Endothelial cell of umbilical vein (primary cell): ENCODE results near the gene OR13C4. TPM values are rescaled to one million over a fixed set of nuclear protein-coding genes. Genes with fewer than 3 reads are reported as not detected.

Experiments used
- BruUV-seq: library from RNA; stranded (reverse); fragments of 400-500 nt; replicated peaks from 2 replicates; lab custom pipeline; 2021; lab: Mats Ljungman, UMichigan
- CTCF ChIA-PET: fragments of 300-600, 350-600 bp; sonication (Branson Sonifier 250); formaldehyde crosslinking; loops from one replicate; lab custom pipeline; 2021; ENCODE audit warnings: antibody characterized with exemption, inconsistent platforms; lab: Charles Lee
- POLR2A ChIA-PET: fragments of 300-600, 350-600 bp; sonication (Branson Sonifier 250); formaldehyde crosslinking; loops from one replicate; lab custom pipeline; 2021; ENCODE audit warnings: antibody characterized with exemption, inconsistent platforms; lab: Charles Lee
- DNase-seq: peaks from one replicate; pipeline ENCODE4 v3.0.0-alpha.2; 2011; ENCODE audit warnings: low read depth, low spot score
- FAIRE-seq: peaks from 2 replicates; lab custom pipeline; 2011; peaks lifted over from hg19 to GRCh38; lab: Jason Lieb, UNC
- H2AFZ ChIP-seq: 2 replicates; pipeline ENCODE4 v1.6.0; 2012; ENCODE audit warnings: low read depth, low read length, control low read depth, inconsistent platforms
- H3K27ac ChIP-seq: 2 replicates; pipeline ENCODE4 v1.5.1; 2011; ENCODE audit warnings: low read depth, mild to moderate bottlenecking, control low read depth, low read length, moderate library complexity; ENCODE audit not compliant: insufficient read depth
- H3K27me3 ChIP-seq, 2 experiments: 2 replicates each; pipeline versions ENCODE4 v1.6.0 to v1.6.1; 2011; ENCODE audit warnings: low read length in 2 of 2, mixed read lengths in 1 of 2; ENCODE audit not compliant: control insufficient read depth in 2 of 2, insufficient read depth in 2 of 2
- H3K36me3 ChIP-seq, 2 experiments: 2 replicates in 1 of 2; 3 replicates in 1 of 2; pipeline ENCODE4 v1.5.1; 2011; ENCODE audit warnings: low read length in 2 of 2, mild to moderate bottlenecking in 1 of 2, moderate library complexity in 1 of 2; ENCODE audit not compliant: control insufficient read depth in 2 of 2, insufficient read depth in 2 of 2; ENCODE audit errors: extremely low read depth in 1 of 2
- H3K4me1 ChIP-seq: 3 replicates; pipeline ENCODE4 v1.5.1; 2011; ENCODE audit warnings: mild to moderate bottlenecking, low read length; ENCODE audit not compliant: control insufficient read depth, insufficient read depth; ENCODE audit errors: extremely low read depth
- H3K4me2 ChIP-seq: 2 replicates; pipeline ENCODE4 v1.6.1; 2011; ENCODE audit warnings: low read length, control low read depth, mixed read lengths; ENCODE audit not compliant: insufficient read depth
- H3K4me3 ChIP-seq, 3 experiments: fragments of 200-600 bp in 1 of 3; sonication (generic), shearing (Covaris generic) in 1 of 3; replicated peaks in 1 of 3; 2 replicates each; pipeline ENCODE4 v1.5.1; 2011 to 2016; ENCODE audit warnings: control low read depth in 3 of 3, low read length in 3 of 3, mild to moderate bottlenecking in 2 of 3, inconsistent platforms in 1 of 3, low read depth in 1 of 3, moderate library complexity in 1 of 3; ENCODE audit not compliant: insufficient read depth in 1 of 3
- H3K79me2 ChIP-seq: 2 replicates; pipeline ENCODE4 v1.6.0; 2012; ENCODE audit warnings: low read length, inconsistent platforms; ENCODE audit not compliant: control insufficient read depth, insufficient read depth
- H3K9ac ChIP-seq: replicated peaks from 2 replicates; pipeline ENCODE3; 2011; ENCODE audit warnings: low read length, control low read depth; ENCODE audit not compliant: insufficient read depth; ENCODE audit errors: extremely low read depth
- H3K9me1 ChIP-seq: replicated peaks from 3 replicates; pipeline ENCODE4 v1.6.0; 2011; ENCODE audit warnings: mild to moderate bottlenecking, low read length; ENCODE audit not compliant: control insufficient read depth, insufficient read depth; ENCODE audit errors: extremely low read depth
- H3K9me3 ChIP-seq: replicated peaks from 2 replicates; pipeline ENCODE4 v1.5.1; 2012; ENCODE audit warnings: low read length, inconsistent platforms; ENCODE audit not compliant: control insufficient read depth, insufficient read depth
- H4K20me1 ChIP-seq: replicated peaks from 2 replicates; pipeline ENCODE3; 2011; ENCODE audit warnings: mild to moderate bottlenecking, low read length; ENCODE audit not compliant: control insufficient read depth, insufficient read depth; ENCODE audit errors: extremely low read depth
- EZH2 ChIP-seq: IDR thresholded peaks from 2 replicates; pipeline ENCODE4 v1.6.1; 2012; ENCODE audit warnings: borderline replicate concordance, low read depth, mild to moderate bottlenecking, moderate library complexity, low read length, inconsistent platforms; ENCODE audit not compliant: severe bottlenecking
- FOS ChIP-seq: IDR thresholded peaks from 2 replicates; pipeline ENCODE4 v1.6.1; 2011; ENCODE audit warnings: mild to moderate bottlenecking, low read length, moderate library complexity, borderline replicate concordance; ENCODE audit not compliant: insufficient read depth
- GATA2 ChIP-seq: IDR thresholded peaks from 2 replicates; pipeline ENCODE4 v1.7.0; 2011; ENCODE audit warnings: low read depth, mild to moderate bottlenecking, moderate library complexity, mixed read lengths, low read length; ENCODE audit not compliant: insufficient read length, insufficient read depth
- MYC ChIP-seq: IDR thresholded peaks from one replicate; pipeline ENCODE4 v1.6.1; 2011; ENCODE audit warnings: mild to moderate bottlenecking, low read depth, low read length
- POLR2A ChIP-seq: IDR thresholded peaks from 2 replicates; pipeline ENCODE4 v1.6.1; 2012; ENCODE audit warnings: low read depth, mild to moderate bottlenecking, control low read depth, low read length
- POLR2AphosphoS5 ChIP-seq: IDR thresholded peaks from 2 replicates; pipeline ENCODE4 v1.6.1; 2012; ENCODE audit warnings: low read depth, mild to moderate bottlenecking, control low read depth, low read length, moderate library complexity; ENCODE audit not compliant: insufficient read depth
- dilution Hi-C: fragments of 300-500 bp; cut with MboI; formaldehyde crosslinking; loops from one replicate; pipeline ENCODE4 v1.15.0; 2019; ENCODE audit warnings: low sequenced_read_pairs; ENCODE audit not compliant: extremely low pct_ligation_motif_present
- intact Hi-C: fragments of 100-400 bp; cut with micrococcal nuclease; formaldehyde crosslinking; loops from one replicate; pipeline ENCODE4 v1.10.0; 2022
- polyA plus RNA-seq, 4 experiments: library from polyadenylated mRNA; depleted of rRNA in 3 of 4; stranded (reverse) in 3 of 4; unstranded in 1 of 4; fragments of >200 nt; gene quantifications; 2 replicates each; pipeline versions ENCODE4 v1.2.1 to v1.2.3, GENCODE V29; 2011 to 2012; ENCODE audit warnings: missing spikeins in 1 of 4
- total RNA-seq: library from RNA; stranded (reverse); gene quantifications from 2 replicates; pipeline ENCODE4 v1.2.3, GENCODE V29; 2021
- TF ChIP-seq, protein P1 (sequence below): IDR thresholded peaks from 2 replicates; pipeline ENCODE4 v1.6.1; 2011; ENCODE audit not compliant: insufficient read depth, insufficient read length
- TF ChIP-seq, protein P2 (sequence below), 2 donors: IDR thresholded peaks; 1 replicate in 1 of 2; 2 replicates in 1 of 2; pipeline ENCODE4 v1.5.1; 2011; ENCODE audit warnings: low read length in 2 of 2, mild to moderate bottlenecking in 2 of 2, moderate library complexity in 2 of 2, control low read depth in 1 of 2, inconsistent platforms in 1 of 2, low read depth in 1 of 2; ENCODE audit not compliant: insufficient read depth in 1 of 2; ENCODE audit errors: extremely low read depth in 1 of 2

The OR13C4 gene
- total and polyA plus RNA-seq, 2 donors (not counting 3 experiments of a cell fraction or from before 2014, with no cell fraction given): not detected

DNA sequence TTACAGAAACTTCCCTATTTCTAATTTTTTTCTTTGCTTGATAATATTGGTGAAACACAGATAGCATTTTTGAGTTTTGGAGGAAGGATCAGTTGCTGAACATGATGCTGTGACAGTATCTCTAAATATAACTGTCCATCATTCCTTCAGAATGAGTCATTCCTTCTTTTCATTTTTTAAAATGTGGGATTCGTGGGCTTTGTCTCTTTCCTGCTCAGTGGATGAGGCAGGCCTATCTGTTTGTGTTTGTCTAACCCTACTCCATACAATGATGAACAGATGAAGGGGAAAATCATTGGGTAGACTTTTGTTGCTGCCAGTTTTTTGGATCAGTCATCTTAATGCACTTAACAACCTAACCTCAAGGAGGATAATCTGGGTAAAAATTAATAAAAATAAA lies 26.3 kb upstream of the OR13C4 start:
- Histone ChIP-seq H3K36me3 (no peaks in the 10 kb centered on the region), H3K4me2 (no peak overlapping the region), H4K20me1 (no peaks in the 10 kb centered on the region), H3K27me3 (no peaks in the 10 kb centered on the region), H3K9ac (no peak overlapping the region), H3K9me1 (no peaks in the 10 kb centered on the region), H3K9me3 (no peaks in the 10 kb centered on the region), H3K27ac (no peak overlapping the region), H2AFZ (no peak overlapping the region), H3K79me2 (no peaks in the 10 kb centered on the region), H3K4me3 (no peak overlapping the region), H3K4me1 (no peaks in the 10 kb centered on the region)
- FAIRE-seq: no peak
- BruUV-seq: no TSS peak
- ChIA-PET CTCF (no interaction called here), POLR2A (no interaction called here)
- intact Hi-C loops: no loop called here
- TF ChIP-seq POLR2AphosphoS5 (no peak), EZH2 (no peak), FOS (no peak), POLR2A (no peak), MYC (no peak), GATA2 (no peak)
- TF ChIP-seq, protein P1, sequence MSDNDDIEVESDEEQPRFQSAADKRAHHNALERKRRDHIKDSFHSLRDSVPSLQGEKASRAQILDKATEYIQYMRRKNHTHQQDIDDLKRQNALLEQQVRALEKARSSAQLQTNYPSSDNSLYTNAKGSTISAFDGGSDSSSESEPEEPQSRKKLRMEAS: no peak
- TF ChIP-seq, protein P2, sequence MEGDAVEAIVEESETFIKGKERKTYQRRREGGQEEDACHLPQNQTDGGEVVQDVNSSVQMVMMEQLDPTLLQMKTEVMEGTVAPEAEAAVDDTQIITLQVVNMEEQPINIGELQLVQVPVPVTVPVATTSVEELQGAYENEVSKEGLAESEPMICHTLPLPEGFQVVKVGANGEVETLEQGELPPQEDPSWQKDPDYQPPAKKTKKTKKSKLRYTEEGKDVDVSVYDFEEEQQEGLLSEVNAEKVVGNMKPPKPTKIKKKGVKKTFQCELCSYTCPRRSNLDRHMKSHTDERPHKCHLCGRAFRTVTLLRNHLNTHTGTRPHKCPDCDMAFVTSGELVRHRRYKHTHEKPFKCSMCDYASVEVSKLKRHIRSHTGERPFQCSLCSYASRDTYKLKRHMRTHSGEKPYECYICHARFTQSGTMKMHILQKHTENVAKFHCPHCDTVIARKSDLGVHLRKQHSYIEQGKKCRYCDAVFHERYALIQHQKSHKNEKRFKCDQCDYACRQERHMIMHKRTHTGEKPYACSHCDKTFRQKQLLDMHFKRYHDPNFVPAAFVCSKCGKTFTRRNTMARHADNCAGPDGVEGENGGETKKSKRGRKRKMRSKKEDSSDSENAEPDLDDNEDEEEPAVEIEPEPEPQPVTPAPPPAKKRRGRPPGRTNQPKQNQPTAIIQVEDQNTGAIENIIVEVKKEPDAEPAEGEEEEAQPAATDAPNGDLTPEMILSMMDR (IDR thresholded peaks at IDR 0.05; ENCODE audit: extremely low read depth in 1 of 2, insufficient read depth in 1 of 2, low read depth in 1 of 2, low read length in 2 of 2): no peak
- dilution Hi-C loops: no loop called here
- no peak for DNase-seq
